Vagina (tissue), 1 donor: ENCODE measurements around the gene KPNA2. TPM values are rescaled to one million over a fixed set of nuclear protein-coding genes. Genes with fewer than 3 reads are reported as not detected.

Source experiments
- total RNA-seq: library from RNA; depleted of rRNA; stranded (reverse); fragments of >200 nt; gene quantifications from one replicate; pipeline ENCODE4 v1.2.3, GENCODE V29; 2016

KPNA2 gene
- total RNA-seq, 1 donor from 2014 or later = 29.7 TPM

Other genes with a start within 250 kb of the KPNA2 start
- 146 TPM for gene BPTF, start 210.2 kb upstream of the KPNA2 start, total RNA-seq
- gene C17orf58, start 39.3 kb upstream of the KPNA2 start, total RNA-seq = 9.8 TPM
- gene AMZ2, start 212.3 kb downstream of the KPNA2 start, total RNA-seq = 39.8 TPM